H9 (cell line): ENCODE results near the gene CCDC74A. TPM values are rescaled to one million over a fixed set of nuclear protein-coding genes. Genes with fewer than 3 reads are reported as not detected.
A peak's percentile ranks its signal among the peaks of the same experiment; 100 is the strongest.

Experiments used
- DNase-seq: peaks from one replicate; pipeline ENCODE4 v3.0.0-alpha.2; 2017
- H2AFZ ChIP-seq: one replicate; pipeline ENCODE4 v1.6.1; 2013; ENCODE audit warnings: mild to moderate bottlenecking, low read length, control low read depth, moderate library complexity
- H2AK5ac ChIP-seq: 2 replicates; pipeline ENCODE4 v1.6.1; 2013; ENCODE audit warnings: low read length, control low read depth, mixed read lengths; ENCODE audit not compliant: insufficient read length
- H2BK120ac ChIP-seq: one replicate; pipeline ENCODE4 v1.6.1; 2013; ENCODE audit warnings: low read depth, mild to moderate bottlenecking, low read length, control low read depth, inconsistent platforms; ENCODE audit not compliant: poor library complexity, severe bottlenecking
- H2BK12ac ChIP-seq: 2 replicates; pipeline ENCODE4 v1.6.1; 2013; ENCODE audit warnings: low read length, control low read depth, mixed read lengths, low read depth; ENCODE audit not compliant: insufficient read length
- H2BK15ac ChIP-seq: 2 replicates; pipeline ENCODE4 v1.6.1; 2013; ENCODE audit warnings: low read depth, low read length, control low read depth
- H2BK20ac ChIP-seq: one replicate; pipeline ENCODE4 v1.6.1; 2013; ENCODE audit warnings: low read depth, mild to moderate bottlenecking, low read length, control low read depth, inconsistent platforms; ENCODE audit not compliant: poor library complexity, severe bottlenecking
- H2BK5ac ChIP-seq: 2 replicates; pipeline ENCODE4 v1.6.1; 2013; ENCODE audit warnings: low read length, control low read depth, mixed read lengths; ENCODE audit not compliant: insufficient read length
- H3K14ac ChIP-seq: 2 replicates; pipeline ENCODE4 v1.6.1; 2013; ENCODE audit warnings: low read length, control low read depth; ENCODE audit not compliant: insufficient read depth
- H3K18ac ChIP-seq: 2 replicates; pipeline ENCODE4 v1.6.1; 2013; ENCODE audit warnings: low read depth, mild to moderate bottlenecking, mixed read lengths, low read length, control low read depth; ENCODE audit not compliant: insufficient read length
- H3K23ac ChIP-seq: 2 replicates; pipeline ENCODE4 v1.6.1; 2013; ENCODE audit warnings: low read length, control low read depth, mixed read lengths, low read depth; ENCODE audit not compliant: insufficient read length
- H3K23me2 ChIP-seq: 2 replicates; pipeline ENCODE4 v1.6.1; 2013; ENCODE audit warnings: low read depth, mild to moderate bottlenecking, mixed read lengths, low read length, control low read depth; ENCODE audit not compliant: insufficient read length, poor library complexity, severe bottlenecking
- H3K27ac ChIP-seq: 2 replicates; pipeline ENCODE4 v1.5.1; 2013; ENCODE audit warnings: low read length, control low read depth, mixed read lengths, low read depth; ENCODE audit not compliant: insufficient read length
- H3K27me3 ChIP-seq: 2 replicates; pipeline ENCODE4 v1.6.1; 2013; ENCODE audit warnings: low read length, control low read depth, inconsistent platforms; ENCODE audit not compliant: insufficient read depth
- H3K4ac ChIP-seq: 2 replicates; pipeline ENCODE4 v1.6.1; 2013; ENCODE audit warnings: low read depth, mild to moderate bottlenecking, control low read depth, inconsistent platforms, low read length, moderate library complexity
- H3K4me1 ChIP-seq: 2 replicates; pipeline ENCODE4 v1.6.1; 2013; ENCODE audit warnings: low read length, control low read depth, inconsistent platforms; ENCODE audit not compliant: insufficient read depth
- H3K4me2 ChIP-seq: 2 replicates; pipeline ENCODE4 v1.6.1; 2013; ENCODE audit warnings: low read length, control low read depth, mixed read lengths; ENCODE audit not compliant: insufficient read length, insufficient read depth
- H3K56ac ChIP-seq: 2 replicates; pipeline ENCODE4 v1.6.1; 2013; ENCODE audit warnings: low read depth, mild to moderate bottlenecking, mixed read lengths, low read length, control low read depth; ENCODE audit not compliant: insufficient read length
- H3K79me1 ChIP-seq: 2 replicates; pipeline ENCODE4 v1.6.1; 2013; ENCODE audit warnings: low read depth, mild to moderate bottlenecking, moderate library complexity, low read length, control low read depth, inconsistent platforms; ENCODE audit not compliant: insufficient read depth, poor library complexity, severe bottlenecking
- H3K79me2 ChIP-seq: 2 replicates; pipeline ENCODE4 v1.6.1; 2013; ENCODE audit warnings: low read length, control low read depth, inconsistent platforms; ENCODE audit not compliant: insufficient read depth
- H3K9ac ChIP-seq: 2 replicates; pipeline ENCODE4 v1.6.1; 2013; ENCODE audit warnings: low read length, control low read depth, mixed read lengths; ENCODE audit not compliant: insufficient read length; ENCODE audit errors: extremely low read depth
- H3K9me3 ChIP-seq: one replicate; pipeline ENCODE4 v1.6.1; 2013; ENCODE audit warnings: low read depth, low read length, inconsistent platforms; ENCODE audit not compliant: control insufficient read depth
- H3T11ph ChIP-seq: one replicate; pipeline ENCODE4 v1.6.1; 2013; ENCODE audit warnings: mild to moderate bottlenecking, low read length, control low read depth, inconsistent platforms
- H4K20me1 ChIP-seq: one replicate; pipeline ENCODE4 v1.6.1; 2013; ENCODE audit not compliant: control insufficient read depth, insufficient read length, insufficient read depth
- H4K5ac ChIP-seq: 2 replicates; pipeline ENCODE4 v1.6.1; 2013; ENCODE audit warnings: low read depth, mild to moderate bottlenecking, mixed read lengths, low read length, control low read depth; ENCODE audit not compliant: insufficient read length
- H4K8ac ChIP-seq: replicated peaks from 2 replicates; pipeline ENCODE4 v1.6.1; 2013; ENCODE audit warnings: low read length, control low read depth, mixed read lengths, low read depth; ENCODE audit not compliant: insufficient read length
- H4K91ac ChIP-seq: 2 replicates; pipeline ENCODE4 v1.6.1; 2013; ENCODE audit warnings: low read depth, mild to moderate bottlenecking, moderate library complexity, mixed read lengths, low read length, control low read depth; ENCODE audit not compliant: insufficient read length
- H3K27ac Mint-ChIP-seq, 3 experiments: 2 replicates in 2 of 3; 3 replicates in 1 of 3; pipeline ENCODE4 v1.8.0; 2020 to 2021; ENCODE audit warnings: mixed read lengths in 3 of 3, mild to moderate bottlenecking in 1 of 3, moderate library complexity in 1 of 3
- H3K27me3 Mint-ChIP-seq: 2 replicates; pipeline ENCODE4 v1.8.0; 2021; ENCODE audit warnings: low read depth, mild to moderate bottlenecking, moderate library complexity, mixed read lengths
- H3K36me3 Mint-ChIP-seq, 3 experiments: 2 replicates in 2 of 3; 3 replicates in 1 of 3; pipeline ENCODE4 v1.8.0; 2020 to 2021; ENCODE audit warnings: low read depth in 3 of 3, mixed read lengths in 3 of 3; ENCODE audit not compliant: insufficient read depth in 1 of 3
- H3K4me1 Mint-ChIP-seq, 2 experiments: 2 replicates each; pipeline ENCODE4 v1.8.0; 2020; ENCODE audit warnings: mixed read lengths in 2 of 2
- H3K4me3 Mint-ChIP-seq, 2 experiments: 2 replicates in 1 of 2; 3 replicates in 1 of 2; pipeline ENCODE4 v1.8.0; 2020 to 2021; ENCODE audit warnings: mild to moderate bottlenecking in 2 of 2, mixed read lengths in 2 of 2, moderate library complexity in 1 of 2
- H3K9me3 Mint-ChIP-seq, 2 experiments: 2 replicates in 1 of 2; 3 replicates in 1 of 2; pipeline ENCODE4 v1.8.0; 2020; ENCODE audit warnings: mild to moderate bottlenecking in 2 of 2, mixed read lengths in 2 of 2, moderate library complexity in 1 of 2
- CTCF ChIP-seq: fragments of 200-600 bp; sonication (generic); conservative IDR thresholded peaks from 3 replicates; pipeline ENCODE4 v1.8.0; 2021; ENCODE audit warnings: antibody characterized with exemption, mild to moderate bottlenecking
- WGBS: extraction: QIAGEN DNeasy Blood & Tissue Kit; methylation state at CpG from one replicate; pipeline ENCODE4 v1.1.7; 2013; ENCODE audit warnings: missing lambda C conversion rate, low lambda C conversion rate, mixed read lengths; ENCODE audit not compliant: insufficient read length; ENCODE audit errors: extremely low coverage; 5-methylcytosine and 5-hydroxymethylcytosine counted together
- total RNA-seq: library from RNA; stranded (reverse); gene quantifications from 2 replicates; pipeline ENCODE4 v1.2.1, GENCODE V29; 2021

CCDC74A gene
- total RNA-seq, 1 experiment from 2014 or later: 10.8 TPM

GRCh38 chr2:131542438-131543384, 15.0 kb downstream of the CCDC74A start:
- Histone ChIP-seq H3T11ph (no peak overlapping the region), H2BK20ac (no peak overlapping the region), H4K8ac (no peak overlapping the region), H2AFZ (no peak overlapping the region), H3K23ac (no peak overlapping the region), H4K5ac (no peak overlapping the region), H3K4me2 (no peak overlapping the region), H3K23me2 (no peaks in the 10 kb centered on the region), H3K79me2 (no peaks in the 10 kb centered on the region), H2BK12ac (no peak overlapping the region), H2BK15ac (no peak overlapping the region), H4K91ac (no peak overlapping the region), H3K56ac (no peak overlapping the region), H3K14ac (no peak overlapping the region), H3K4me1 (no peaks in the 10 kb centered on the region), H2BK120ac (no peak overlapping the region), H3K79me1 (no peaks in the 10 kb centered on the region), H4K20me1 (no peaks in the 10 kb centered on the region), H3K18ac (no peak overlapping the region), H3K4ac (no peak overlapping the region), H3K27ac (no peak overlapping the region), H3K27me3 (no peaks in the 10 kb centered on the region), H2AK5ac (no peak overlapping the region), H2BK5ac (no peak overlapping the region), H3K9me3 (no peaks in the 10 kb centered on the region), H3K9ac (no peak overlapping the region)
- Mint-ChIP-seq H3K36me3 (no peaks in the 10 kb centered on the region; a peak in 1 of 7 replicates), H3K4me1 (no peaks in the 10 kb centered on the region), H3K27ac (peak overlapping the region in 1 of 3 experiments; percentile 80; a peak in 1 of 7 replicates), H3K27me3 (peaks cover 20% of the 10 kb centered on the region), H3K4me3 (no peak overlapping the region; a peak in 1 of 5 replicates), H3K9me3 (no peaks in the 10 kb centered on the region)
- no peak for DNase-seq
- TF ChIP-seq CTCF: no peak
- 100% methylated on average over 4 of the region's 24 CpGs for WGBS
